AG09309 (cell line): ENCODE measurements around the gene NCAPH2.

Experiments used
- DNase-seq: peaks from one replicate; pipeline ENCODE4 v3.0.0-alpha.2; 2010; ENCODE audit warnings: low read depth
- H3K4me3 ChIP-seq: 2 replicates; pipeline ENCODE4 v1.5.1; 2011; ENCODE audit warnings: mild to moderate bottlenecking, low read depth, low read length, moderate library complexity; ENCODE audit not compliant: control insufficient read depth
- TF ChIP-seq, protein P1 (sequence below): IDR thresholded peaks from 2 replicates; pipeline ENCODE4 v1.5.1; 2011; ENCODE audit warnings: mild to moderate bottlenecking, low read depth, low read length, inconsistent platforms; ENCODE audit not compliant: insufficient read depth, control insufficient read depth; ENCODE audit errors: missing control alignments

Gene NCAPH2

DNA sequence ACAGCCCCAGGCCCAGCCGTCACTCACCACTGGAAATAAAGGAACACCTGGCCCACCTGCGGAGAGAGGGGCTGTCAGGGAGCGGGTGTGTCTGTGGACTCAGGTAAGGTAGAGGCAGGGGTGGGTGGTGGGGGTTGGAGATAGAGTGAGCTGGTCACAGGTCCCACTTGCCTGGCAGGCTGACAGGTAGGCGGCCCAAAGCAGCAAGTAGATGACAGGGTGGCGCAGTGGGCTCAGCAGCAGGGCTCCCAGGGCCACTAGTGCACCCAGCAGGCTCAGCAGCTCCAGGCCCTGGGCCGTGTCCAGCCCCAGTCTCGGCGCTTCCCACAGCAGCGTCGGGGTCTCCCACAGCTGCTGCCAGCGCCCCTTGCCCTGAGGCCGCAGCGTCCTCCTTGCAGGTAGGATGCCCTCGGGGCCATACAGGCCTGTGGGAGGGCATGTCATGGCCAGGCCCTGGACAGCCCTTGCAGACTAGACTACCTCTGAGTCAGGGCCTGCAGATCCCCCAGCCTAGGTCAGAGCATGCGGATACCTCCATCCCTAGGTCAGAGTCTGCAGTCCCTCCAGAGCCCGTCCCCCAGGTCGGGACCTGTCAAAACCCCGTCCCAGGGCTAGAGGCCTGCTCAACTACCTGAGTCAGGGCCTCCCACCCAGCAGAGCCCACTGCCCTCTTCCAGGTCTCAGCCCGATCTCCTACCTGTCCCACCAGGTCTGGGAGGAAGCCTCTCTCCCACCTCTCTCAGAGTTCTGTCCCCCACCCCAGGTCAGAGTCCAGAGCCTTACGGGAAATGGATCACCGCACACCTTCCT is 1.2 kb upstream of the NCAPH2 start:
- no peak for DNase-seq
- peak overlapping the region; percentile 100 for H3K4me3 ChIP-seq
- TF ChIP-seq, protein P1, sequence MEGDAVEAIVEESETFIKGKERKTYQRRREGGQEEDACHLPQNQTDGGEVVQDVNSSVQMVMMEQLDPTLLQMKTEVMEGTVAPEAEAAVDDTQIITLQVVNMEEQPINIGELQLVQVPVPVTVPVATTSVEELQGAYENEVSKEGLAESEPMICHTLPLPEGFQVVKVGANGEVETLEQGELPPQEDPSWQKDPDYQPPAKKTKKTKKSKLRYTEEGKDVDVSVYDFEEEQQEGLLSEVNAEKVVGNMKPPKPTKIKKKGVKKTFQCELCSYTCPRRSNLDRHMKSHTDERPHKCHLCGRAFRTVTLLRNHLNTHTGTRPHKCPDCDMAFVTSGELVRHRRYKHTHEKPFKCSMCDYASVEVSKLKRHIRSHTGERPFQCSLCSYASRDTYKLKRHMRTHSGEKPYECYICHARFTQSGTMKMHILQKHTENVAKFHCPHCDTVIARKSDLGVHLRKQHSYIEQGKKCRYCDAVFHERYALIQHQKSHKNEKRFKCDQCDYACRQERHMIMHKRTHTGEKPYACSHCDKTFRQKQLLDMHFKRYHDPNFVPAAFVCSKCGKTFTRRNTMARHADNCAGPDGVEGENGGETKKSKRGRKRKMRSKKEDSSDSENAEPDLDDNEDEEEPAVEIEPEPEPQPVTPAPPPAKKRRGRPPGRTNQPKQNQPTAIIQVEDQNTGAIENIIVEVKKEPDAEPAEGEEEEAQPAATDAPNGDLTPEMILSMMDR = no peak

DNA sequence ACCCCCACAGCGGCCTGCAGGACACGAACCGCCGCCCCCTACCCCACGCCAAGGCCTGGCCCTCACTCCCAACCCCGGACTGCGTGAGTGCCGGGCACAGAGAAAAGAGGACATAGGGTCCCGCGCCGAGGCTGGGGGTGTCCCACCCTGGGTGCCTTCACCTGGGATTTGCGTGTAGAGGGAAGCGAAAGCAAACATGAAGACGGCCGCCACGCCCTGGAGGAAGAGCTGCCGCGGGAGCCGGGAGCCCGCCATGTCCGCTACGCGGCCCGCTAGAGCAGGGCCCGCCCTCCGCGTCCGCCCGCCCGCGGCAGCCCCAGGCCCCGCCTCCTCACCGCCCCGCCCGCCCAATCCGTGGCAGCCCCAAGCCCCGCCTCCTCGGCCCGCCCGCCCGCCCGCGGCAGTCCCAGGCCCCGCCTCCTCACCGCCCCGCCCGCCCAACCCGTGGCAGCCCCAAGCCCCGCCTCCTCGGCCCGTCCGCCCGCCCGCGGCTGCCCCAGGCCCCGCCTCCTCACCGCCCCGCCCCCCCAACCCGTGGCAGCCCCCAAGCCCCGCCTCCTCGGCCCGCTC is 518 bp upstream of the NCAPH2 start, which contains the start of gene LMF2:
TSS of gene LMF2 (minus strand) at position 282 of the 570 bp plus-strand sequence. CDS start at position 255, 27 bp downstream.
- H3K4me3 ChIP-seq = peak within 1 kb of the TSS; percentile 100
- TF ChIP-seq, protein P1 = peak; percentile 5
- peak; percentile 11 for DNase-seq

DNA sequence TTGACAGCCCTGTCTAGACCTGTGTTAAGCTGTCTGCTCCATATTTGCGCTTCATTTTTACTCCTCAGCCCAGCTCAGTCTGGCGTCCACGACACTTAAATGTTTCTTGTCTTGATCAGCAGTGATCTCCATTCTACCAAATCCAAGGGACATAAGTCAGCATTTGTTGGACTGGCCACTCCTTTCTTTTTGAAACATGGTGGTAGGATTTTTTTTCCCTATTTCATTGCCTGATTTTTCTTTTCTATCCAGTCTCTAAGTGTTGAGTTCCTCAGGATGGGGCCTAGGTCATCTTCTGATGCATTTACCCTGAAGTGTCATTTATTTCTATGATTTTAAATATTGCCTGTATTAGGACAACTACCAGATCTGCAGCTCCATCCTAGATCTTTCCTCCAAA is 873 bp downstream of the NCAPH2 start:
- peak overlapping the region; percentile 84 for H3K4me3 ChIP-seq
- TF ChIP-seq, protein P1 = no peak
- no peak for DNase-seq

DNA sequence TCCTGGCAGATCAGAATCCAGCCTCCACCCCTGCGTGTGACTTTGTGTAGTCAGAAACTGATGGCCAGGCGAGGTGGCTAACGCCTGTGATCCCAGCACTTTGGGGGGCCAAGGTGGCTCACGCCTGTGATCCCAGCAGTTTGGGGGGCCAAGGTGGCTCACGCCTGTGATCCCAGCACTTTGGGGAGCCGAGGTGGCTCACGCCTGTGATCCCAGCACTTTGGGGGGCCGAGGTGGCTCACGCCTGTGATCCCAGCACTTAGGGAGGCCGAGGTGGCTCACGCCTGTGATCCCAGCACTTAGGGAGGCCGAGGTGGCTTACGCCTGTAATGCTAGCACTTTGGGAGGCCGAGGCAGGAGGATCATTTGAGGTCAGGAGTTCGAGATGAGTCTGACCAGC is 5.2 kb downstream of the NCAPH2 start:
- H3K4me3 ChIP-seq = no peak overlapping the region
- TF ChIP-seq, protein P1 = no peak
- DNase-seq = no peak

DNA sequence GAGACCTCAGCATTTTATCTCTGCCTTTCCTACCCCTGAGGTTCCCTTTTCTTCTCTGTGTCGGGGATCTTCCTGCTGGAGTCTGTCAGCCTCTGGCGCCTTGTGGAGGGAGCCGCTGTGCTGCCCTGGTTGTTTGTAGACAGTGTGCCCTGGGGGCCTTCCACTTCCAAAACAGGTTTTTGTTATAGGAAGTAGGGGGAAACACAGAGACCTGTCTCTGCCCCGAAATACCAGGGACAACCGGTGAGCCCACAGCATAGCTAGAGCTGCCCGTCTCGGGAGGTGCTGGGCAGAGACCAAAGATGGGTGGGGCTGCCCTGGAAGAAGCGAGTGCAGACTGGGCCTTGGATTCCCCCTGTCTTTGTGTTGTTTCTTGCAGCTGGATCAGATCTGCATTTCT is 8.0 kb downstream of the NCAPH2 start:
- H3K4me3 ChIP-seq = no peak overlapping the region
- DNase-seq = no peak
- TF ChIP-seq, protein P1 = no peak

DNA sequence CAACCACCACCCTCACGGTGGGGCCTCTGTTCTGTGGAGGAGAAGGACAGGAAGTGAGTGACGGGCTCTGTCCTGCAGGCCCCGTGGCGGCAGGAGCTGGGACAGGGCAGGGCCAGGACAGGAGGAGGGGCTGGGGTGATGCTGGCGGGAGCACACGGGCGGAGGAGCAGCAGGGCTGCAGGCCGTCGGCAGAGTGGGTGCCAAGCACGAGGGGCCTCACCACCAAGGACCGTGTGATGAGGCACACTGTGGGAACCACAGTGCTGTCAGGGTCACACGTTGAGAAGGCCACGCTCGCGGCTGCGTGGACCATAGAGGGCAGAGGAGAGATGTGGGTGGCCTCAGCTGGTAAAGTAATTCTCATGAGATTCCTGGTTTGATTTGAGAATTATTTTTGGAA is 8.9 kb downstream of the NCAPH2 start:
- TF ChIP-seq, protein P1 = no peak
- DNase-seq = no peak
- no peak overlapping the region for H3K4me3 ChIP-seq
